ENCODE measurements around the gene FAM110A.
"Not testable (repeated sequence)": the region's sequence is repeated elsewhere in the genome, so short reads cannot be mapped to it uniquely, and the experiment has no call there.

The FAM110A gene

DNA sequence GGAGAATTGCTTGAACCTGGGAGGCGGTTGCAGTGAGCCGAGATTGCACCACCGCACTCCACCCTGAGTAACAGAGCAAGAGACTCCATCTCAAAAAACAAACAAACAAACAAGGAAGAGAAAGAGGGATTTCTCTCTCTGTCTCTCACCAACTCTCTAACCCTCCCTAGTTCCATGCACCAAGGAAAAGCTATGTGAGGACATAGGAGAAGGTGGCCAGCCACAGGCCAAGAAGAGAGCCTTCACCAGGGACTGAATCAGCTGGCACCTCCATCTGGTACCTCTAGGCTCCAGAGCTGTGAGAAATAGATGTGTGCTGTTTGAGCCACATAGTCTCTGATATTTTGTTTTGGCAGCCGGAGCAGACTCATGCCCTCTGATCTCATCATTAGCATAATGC, 9.0 kb upstream of the FAM110A start:
- DNase-seq: no peak

DNA sequence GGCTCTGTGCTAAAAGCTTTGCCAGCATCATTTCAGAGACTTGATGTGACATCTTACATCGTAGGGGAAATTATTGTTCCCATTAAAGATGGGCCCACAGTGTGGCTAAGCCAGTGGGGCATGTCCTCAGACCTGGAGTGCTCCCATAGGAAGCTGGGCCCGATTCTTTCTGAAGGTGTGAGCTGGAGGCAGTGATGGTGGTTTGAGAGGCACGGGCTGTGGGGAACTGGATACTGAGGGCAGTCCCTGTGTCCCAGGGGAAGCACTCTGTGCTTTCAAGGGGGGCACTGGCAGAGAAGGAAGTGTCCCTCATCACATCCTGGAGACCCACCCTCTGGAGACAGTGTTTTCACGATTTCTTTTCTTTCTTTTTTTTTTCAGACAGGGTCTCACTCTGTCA, 8.6 kb upstream of the FAM110A start:
- no peak for DNase-seq

- no peak for DNase-seq
Observed at GRCh38 chr20:825710-826421, 7.6 kb upstream of the FAM110A start.

DNA sequence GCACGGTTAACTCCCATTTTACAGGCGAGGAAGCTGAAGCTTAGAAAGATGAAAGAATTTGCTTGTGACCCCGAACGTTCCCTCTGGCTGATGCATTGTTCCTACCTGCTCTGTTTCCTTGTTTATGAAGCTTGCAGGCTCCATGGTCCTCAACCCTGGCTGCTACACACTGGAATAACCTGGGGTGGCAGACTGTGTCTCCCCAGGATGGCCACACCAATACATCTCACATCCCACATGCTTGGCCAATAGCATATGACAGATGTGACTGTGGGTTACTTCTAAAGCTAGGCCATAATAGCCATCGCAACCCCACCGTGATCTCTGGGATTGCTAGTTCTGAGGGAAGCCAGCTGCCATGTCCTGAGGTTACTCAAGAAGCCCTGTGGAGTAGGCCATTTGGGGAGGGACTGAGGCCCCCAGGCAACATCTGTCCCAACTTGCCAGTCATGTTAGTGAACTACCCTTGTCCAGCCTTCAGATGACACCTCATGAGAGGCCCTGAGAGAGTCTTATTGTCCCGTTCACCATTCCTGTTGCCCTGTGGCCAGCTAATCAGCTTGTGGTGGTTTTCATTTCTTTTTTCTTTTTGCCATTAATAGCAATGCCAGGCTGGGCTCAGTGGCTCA, 6.7 kb upstream of the FAM110A start:
- DNase-seq: no peak

DNA sequence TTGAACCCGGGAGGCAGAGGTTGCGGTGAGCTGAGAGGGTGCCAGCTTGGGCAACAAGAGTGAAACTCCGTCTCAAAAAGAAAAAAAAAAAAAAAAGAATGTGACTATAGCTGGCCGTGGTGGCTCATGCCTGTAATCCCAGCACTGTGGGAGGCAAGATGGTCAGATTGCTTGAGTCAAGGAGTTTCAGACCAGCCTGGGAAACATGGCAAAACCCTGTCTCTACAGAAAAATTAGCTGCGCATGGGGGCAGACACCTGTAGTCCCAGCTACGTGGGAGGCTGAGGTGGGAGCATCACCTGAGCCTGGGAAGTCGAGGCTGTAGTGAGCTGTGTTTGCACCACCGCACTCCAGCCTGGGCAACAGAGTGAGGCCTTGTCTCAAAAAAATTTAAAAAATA, 5.5 kb upstream of the FAM110A start:
- DNase-seq: not testable (repeated sequence)

- no peak for DNase-seq
Observed at GRCh38 chr20:828987-829386, 4.5 kb upstream of the FAM110A start.

DNA sequence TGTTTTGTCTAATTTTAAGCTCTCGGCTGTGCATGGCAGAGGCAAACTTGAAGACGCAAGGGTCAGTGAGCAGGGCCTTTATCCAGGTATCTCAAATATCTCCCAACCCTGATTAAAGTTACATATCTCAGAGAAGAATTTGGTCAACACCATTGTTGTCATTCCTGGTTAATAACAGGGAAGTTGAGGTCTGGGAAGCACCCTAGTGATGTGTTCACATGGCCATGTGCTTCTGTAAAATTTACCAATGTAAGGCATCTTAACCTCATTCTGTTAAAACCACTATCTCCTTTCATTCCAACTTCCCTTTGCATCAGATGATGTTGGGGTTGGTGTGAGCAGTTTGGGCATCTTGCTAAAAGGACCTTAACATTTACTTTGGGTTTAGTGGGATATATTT, 4.0 kb upstream of the FAM110A start:
- no peak for DNase-seq

- no peak for DNase-seq
Observed at GRCh38 chr20:830011-830521, 3.4 kb upstream of the FAM110A start.

- no peak for DNase-seq
Observed at GRCh38 chr20:831251-831650, 2.3 kb upstream of the FAM110A start.

DNA sequence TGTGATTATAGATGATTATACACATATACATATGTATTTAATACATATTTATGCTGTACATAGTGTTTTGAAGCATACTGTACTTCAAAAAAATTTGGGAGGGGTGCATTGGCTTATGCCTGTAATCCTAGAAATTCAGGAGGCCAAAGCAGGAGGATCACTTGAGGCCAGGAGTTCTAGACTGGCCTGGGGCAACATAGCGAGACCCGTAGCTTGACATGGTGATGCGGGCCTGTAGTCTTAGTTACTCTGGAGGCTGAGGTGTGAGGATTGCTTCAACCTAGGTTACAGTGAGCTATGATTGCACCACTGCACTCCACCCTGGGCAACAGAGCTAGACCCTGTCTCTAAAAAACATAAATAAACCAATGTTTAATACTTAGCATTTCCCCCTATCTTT, 1.6 kb upstream of the FAM110A start:
- no peak for DNase-seq

GRCh38 chr20:833121-833449, 430 bp upstream of the FAM110A start:
- DNase-seq: no peak

DNA sequence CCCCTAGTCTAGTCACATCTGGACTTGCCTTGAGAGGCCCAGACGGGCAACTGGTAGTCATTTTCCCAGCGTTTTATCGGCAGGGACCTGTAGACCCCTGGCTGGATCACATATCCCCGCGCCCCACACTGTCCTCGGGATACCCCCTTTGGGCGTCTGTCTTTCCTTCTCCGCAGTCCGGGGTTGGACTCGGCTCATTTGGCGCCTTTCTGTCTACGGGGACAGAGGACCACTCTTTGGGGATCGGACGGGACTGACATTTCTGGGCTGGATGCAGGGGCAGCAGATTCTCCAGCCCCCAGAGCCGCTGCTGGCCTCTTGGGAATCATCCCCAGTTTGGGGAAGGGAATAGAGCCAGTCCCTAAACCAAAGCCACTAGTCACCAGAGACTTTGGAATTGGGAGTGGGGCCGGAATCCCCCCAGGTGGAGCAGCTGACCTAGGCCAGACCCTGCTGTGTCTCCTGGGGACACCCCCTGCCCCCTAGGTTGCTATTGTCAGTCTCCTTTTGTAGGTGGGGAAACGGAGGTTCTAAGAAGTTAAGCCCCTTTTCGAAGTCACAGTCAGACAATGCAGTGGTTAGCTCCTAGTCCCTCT, 734 bp downstream of the FAM110A start:
- no peak for DNase-seq

DNA sequence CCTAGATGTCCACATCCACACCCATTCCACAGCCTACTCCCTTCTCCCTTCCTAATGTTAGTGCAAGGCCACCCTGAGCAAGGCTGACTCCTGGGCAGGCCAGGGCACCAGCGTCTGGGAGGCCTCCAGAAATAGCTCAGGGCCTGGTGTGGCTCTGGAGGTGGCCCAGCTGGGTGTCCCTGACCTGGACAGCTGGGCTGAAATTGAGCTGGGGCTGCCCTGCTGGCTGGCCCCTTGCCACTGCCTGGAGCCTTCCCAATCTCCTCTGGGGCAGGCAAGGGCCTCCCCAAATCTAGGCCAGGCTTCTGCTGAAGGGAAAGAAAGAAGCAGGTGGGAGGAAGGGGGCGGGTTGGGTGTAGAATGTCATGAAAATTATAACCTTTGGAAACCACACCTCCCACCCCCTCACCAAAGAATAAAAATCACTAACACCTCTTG, 2.1 kb downstream of the FAM110A start:
- peak in 1 of 2 experiments; percentile 54 for DNase-seq

DNA sequence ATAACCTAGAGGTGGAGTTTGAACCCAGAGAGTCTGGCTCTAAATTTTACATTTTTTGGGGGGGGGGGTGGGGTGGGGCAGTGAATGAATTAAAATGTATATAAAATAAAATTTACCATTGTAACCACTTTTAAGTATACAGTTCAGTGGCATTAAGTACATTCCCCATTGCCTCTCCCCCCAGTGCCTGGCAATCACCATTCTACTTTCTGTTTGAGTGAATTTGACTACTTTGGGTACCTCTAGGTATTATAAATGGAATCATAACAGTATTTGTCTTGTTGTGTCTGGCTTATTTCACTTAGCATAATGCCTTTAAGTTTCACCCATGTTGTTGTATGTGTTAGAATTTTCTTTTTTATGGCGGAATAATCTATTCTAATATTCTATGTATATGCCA, 2.7 kb downstream of the FAM110A start:
- peak in 1 of 2 experiments; percentile 36 for DNase-seq

GRCh38 chr20:839015-839414, 5.5 kb downstream of the FAM110A start:
- DNase-seq: no peak

GRCh38 chr20:839626-840025, 6.1 kb downstream of the FAM110A start:
- no peak for DNase-seq

DNA sequence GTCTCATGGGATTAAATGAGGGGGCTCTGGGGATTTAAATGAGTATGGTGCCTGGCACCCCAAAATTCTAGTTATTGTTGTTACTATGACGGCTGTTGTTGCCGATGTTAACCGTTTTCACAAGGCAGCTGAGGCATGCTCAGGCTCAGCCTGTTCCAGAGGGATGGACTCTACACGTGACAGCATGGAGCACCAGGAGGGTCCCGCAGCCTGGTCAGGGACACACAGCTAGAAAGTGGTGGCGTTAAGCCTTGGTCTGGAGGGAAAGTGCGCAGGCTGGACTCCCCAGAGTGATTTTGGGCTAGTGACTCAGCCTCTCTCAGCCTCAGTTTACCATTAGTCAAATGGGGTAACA, 7.0 kb downstream of the FAM110A start:
- DNase-seq: no peak

- DNase-seq: peak in 1 of 2 experiments; percentile 41
Observed at GRCh38 chr20:840858-841567, 7.5 kb downstream of the FAM110A start.

DNA sequence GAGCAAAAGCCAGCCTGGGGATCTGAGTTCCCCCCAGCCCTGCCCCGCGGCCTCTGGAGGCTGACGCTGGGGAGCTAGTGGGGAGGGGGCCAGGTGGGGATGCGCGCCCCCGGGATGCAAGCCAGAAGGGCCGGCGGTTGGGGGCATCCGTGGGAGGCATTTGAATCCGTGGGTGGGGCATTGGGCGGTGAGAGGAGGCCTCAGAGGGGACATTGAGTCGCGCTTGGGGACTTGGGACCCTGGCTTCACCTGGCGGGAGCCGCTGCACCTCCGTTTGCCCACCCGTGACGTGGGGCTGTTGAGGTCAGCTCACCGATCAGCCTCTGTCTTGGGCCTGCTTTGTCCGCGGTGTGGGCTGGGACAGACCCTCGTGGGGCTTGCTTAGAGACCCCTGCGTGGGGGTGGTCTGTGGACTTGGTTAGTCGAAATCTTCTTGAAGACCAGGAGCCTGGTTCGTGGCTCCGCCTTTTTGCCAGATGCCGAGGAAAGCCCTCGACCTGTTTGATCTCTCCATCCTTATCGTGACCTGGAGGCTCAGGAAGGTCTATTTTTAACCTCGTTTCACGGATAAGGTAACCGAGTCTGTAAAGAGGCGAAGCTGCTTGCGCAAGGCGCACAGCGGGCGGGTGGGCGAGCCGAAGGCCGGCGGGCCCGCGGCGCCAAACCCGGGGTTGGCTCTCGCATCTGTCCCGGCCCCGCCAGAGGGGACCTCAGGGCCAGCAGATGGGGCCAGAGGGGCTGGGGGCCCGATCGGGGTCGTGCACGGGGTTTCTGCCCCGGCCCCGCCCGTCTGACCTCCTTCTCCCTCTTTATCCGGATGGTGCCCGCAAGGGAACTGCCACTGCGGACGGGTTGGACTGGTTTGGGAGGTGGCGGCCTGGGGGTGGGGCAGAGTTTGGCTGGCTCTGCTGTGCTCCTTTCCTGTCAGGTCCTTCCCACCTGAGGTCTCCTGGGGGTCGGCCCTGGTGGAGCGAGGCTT, 8.3 kb downstream of the FAM110A start:
- no peak for DNase-seq

- DNase-seq: no peak
Observed at GRCh38 chr20:842547-842940, 9.0 kb downstream of the FAM110A start.

DNA sequence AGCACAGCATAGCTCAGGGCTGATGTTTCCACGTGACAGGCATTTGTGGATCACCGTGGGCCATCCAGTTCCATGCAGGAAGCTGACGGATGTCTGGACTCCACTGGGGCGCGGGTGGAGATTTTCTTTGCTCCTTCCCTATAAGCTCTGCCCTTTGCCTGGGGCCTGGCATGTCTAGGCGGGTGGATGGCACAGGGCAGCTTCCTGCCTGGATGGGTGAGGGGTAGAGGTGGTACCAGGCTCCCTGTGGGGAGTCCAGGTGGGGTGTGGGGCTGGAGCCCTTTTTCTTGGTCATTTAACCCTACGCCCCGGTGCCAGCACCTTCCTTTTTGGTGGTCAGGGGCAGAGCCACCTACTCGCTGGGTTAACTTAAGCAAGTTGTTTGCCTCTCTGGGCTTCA, 10.4 kb downstream of the FAM110A start:
- no peak for DNase-seq

DNA sequence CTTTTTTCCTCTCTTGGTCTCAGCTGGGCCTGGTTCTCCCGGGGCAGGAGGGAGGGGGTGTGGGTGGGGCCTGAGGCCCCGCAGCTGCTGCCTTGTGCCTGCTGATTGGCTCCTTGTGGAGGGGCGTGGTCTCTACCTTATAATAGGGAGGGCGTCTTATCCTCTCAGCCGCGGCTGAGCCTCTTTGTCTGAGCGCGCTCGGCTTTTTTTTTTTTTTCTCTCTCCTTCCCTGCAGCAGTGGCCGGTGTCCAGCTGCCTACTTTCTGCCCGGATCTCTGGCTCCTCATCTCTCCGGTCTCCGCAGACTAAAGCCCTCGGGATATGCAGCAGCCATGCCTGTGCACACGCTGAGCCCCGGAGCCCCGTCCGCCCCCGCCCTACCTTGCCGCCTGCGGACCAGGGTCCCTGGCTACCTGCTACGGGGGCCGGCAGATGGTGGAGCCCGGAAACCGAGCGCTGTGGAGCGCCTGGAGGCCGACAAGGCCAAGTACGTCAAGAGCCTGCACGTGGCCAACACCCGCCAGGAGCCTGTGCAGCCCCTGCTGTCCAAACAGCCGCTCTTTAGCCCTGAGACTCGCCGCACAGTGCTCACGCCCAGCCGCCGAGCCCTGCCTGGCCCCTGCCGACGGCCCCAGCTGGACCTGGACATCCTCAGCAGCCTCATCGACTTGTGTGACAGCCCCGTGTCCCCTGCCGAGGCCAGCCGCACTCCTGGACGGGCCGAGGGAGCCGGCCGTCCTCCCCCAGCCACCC, 11.1 kb downstream of the FAM110A start:
- DNase-seq: peak; percentile 89 to 90

Data from activated CD4-positive, alpha-beta T cell treated with anti-CD3 and anti-CD28 coated beads, Interleukin-2, amount 50 U/mL, for 48 hours (primary cell).